MCF 10A (cell line): ENCODE data around the gene CENPB. TPM values are rescaled to one million over a fixed set of nuclear protein-coding genes. Genes with fewer than 3 reads are reported as not detected.

Experiments
- BruUV-seq: library from RNA; stranded (reverse); fragments of 400-500 nt; replicated peaks from 2 replicates; lab custom pipeline; 2021; lab: Mats Ljungman, UMichigan
- CTCF ChIA-PET: fragments of 300-600 bp; sonication (Branson Sonifier 250); formaldehyde crosslinking; extraction: SDS; loops from one replicate; lab custom pipeline; 2021; ENCODE audit warnings: antibody characterized with exemption, inconsistent platforms; lab: Yijun Ruan, JAX
- POLR2A ChIA-PET: fragments of 300-600, 350-650 bp; sonication (Branson Sonifier 250); formaldehyde crosslinking; extraction: SDS; loops from one replicate; lab custom pipeline; 2020; ENCODE audit warnings: antibody characterized with exemption, inconsistent platforms; lab: Yijun Ruan, JAX
- DNase-seq: peaks from one replicate; pipeline ENCODE4 v3.0.0-alpha.2; 2018; ENCODE audit not compliant: unreplicated experiment
- H3K27ac Mint-ChIP-seq: one replicate; pipeline ENCODE4 v1.8.0; 2022; ENCODE audit warnings: mild to moderate bottlenecking, low read depth, mixed read lengths; ENCODE audit not compliant: unreplicated experiment
- H3K27me3 Mint-ChIP-seq: one replicate; pipeline ENCODE4 v1.8.0; 2022; ENCODE audit warnings: mixed read lengths; ENCODE audit not compliant: insufficient read depth, unreplicated experiment
- H3K36me3 Mint-ChIP-seq: one replicate; pipeline ENCODE4 v1.8.0; 2022; ENCODE audit warnings: mild to moderate bottlenecking, moderate library complexity, mixed read lengths; ENCODE audit not compliant: insufficient read depth, unreplicated experiment
- H3K4me1 Mint-ChIP-seq: one replicate; pipeline ENCODE4 v1.8.0; 2022; ENCODE audit warnings: mixed read lengths; ENCODE audit not compliant: insufficient read depth, unreplicated experiment
- H3K4me3 Mint-ChIP-seq: one replicate; pipeline ENCODE4 v1.8.0; 2022; ENCODE audit warnings: mild to moderate bottlenecking, moderate library complexity, mixed read lengths; ENCODE audit not compliant: unreplicated experiment
- H3K9me3 Mint-ChIP-seq: one replicate; pipeline ENCODE4 v1.8.0; 2022; ENCODE audit warnings: mixed read lengths; ENCODE audit not compliant: unreplicated experiment
- intact Hi-C: fragments of 100-400 bp; cut with micrococcal nuclease; formaldehyde crosslinking; loops from 2 replicates; pipeline ENCODE4 v1.14.1; 2022
- total RNA-seq: library from RNA; stranded (reverse); gene quantifications from 2 replicates; pipeline ENCODE4 v1.2.3, GENCODE V29; 2022
- TF ChIP-seq, protein P1 (sequence below): fragments of 200-600 bp; IDR thresholded peaks from one replicate; pipeline ENCODE4 v1.8.0; 2022; ENCODE audit warnings: antibody characterized with exemption, mild to moderate bottlenecking; ENCODE audit not compliant: unreplicated experiment

CENPB gene
- total RNA-seq, 1 experiment from 2014 or later: 54.8 TPM

DNA sequence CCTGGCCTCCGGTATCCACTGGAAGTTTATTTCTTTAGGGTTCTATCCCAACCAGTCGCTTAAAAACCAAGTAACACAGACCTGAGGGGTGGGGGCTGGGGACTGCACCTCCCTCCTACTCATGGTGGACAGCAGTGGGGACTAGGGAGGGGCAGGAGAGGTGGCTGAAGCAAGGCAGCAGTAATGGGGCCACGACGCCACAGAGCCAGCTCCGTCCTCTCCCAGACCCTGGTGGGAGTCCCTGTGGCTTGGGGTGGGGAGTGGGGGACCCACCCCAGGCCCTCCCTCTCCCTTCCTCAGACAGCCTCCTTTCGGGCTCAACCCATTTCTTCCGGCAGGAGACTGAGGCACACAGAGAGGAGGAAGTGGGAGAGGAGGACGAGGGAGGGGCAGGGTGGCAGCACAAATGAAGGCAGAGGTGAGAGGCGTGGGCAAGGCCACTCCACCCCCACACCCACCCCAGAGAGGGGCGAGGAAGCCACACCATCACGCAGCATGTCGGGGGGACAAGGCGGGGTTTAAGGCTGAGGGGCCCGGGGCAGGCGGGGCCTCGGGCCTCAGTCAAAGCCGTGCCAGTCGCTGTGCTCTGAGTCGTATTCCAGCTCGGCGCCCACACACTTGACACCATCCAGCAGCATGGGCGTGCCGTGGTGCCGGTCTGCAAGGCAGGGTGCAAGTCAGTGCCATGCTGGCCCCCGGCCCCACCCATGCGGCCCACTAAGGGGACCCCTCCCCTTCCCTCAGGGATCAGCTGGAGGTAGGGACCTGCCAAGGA lies 32.9 kb downstream of the CENPB start:
- H3K9me3 Mint-ChIP-seq: no peaks in the 10 kb centered on the region
- no peak overlapping the region for H3K4me3 Mint-ChIP-seq
- peaks cover 20% of the 10 kb centered on the region for H3K36me3 Mint-ChIP-seq
- TF ChIP-seq, protein P1, sequence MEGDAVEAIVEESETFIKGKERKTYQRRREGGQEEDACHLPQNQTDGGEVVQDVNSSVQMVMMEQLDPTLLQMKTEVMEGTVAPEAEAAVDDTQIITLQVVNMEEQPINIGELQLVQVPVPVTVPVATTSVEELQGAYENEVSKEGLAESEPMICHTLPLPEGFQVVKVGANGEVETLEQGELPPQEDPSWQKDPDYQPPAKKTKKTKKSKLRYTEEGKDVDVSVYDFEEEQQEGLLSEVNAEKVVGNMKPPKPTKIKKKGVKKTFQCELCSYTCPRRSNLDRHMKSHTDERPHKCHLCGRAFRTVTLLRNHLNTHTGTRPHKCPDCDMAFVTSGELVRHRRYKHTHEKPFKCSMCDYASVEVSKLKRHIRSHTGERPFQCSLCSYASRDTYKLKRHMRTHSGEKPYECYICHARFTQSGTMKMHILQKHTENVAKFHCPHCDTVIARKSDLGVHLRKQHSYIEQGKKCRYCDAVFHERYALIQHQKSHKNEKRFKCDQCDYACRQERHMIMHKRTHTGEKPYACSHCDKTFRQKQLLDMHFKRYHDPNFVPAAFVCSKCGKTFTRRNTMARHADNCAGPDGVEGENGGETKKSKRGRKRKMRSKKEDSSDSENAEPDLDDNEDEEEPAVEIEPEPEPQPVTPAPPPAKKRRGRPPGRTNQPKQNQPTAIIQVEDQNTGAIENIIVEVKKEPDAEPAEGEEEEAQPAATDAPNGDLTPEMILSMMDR: no peak
- intact Hi-C loops: loop anchor here (1.0 kb wide), 1 partner anchor 67 kb away; the partner anchor contains the start of gene AP5S1
- no peak overlapping the region for H3K27ac Mint-ChIP-seq
- no peaks in the 10 kb centered on the region for H3K4me1 Mint-ChIP-seq
- ChIA-PET POLR2A (interaction anchor here (0.6 to 1.8 kb wide), 5 partner anchors 10 to 32 kb away, joined by 3 to 9 read pairs (median 5); partner anchors contain the start of genes ADISSP and CENPB), CTCF (interaction anchor here (0.6 to 5.7 kb wide), 14 partner anchors 8 to 491 kb away, joined by 3 to 65 read pairs (median 4); partner anchors contain the start of gene ADISSP)
- no peaks in the 10 kb centered on the region for H3K27me3 Mint-ChIP-seq
- no peak for DNase-seq
- BruUV-seq: TSS peak; percentile 81

- H3K4me1 Mint-ChIP-seq: no peaks in the 10 kb centered on the region
- TF ChIP-seq, protein P1: peak; percentile 78
- intact Hi-C loops: loop anchor here (1.0 kb wide), 1 partner anchor 67 kb away; the partner anchor contains the start of gene AP5S1
- peak; percentile 72 for DNase-seq
- H3K36me3 Mint-ChIP-seq: peaks cover 15% of the 10 kb centered on the region
- H3K9me3 Mint-ChIP-seq: no peaks in the 10 kb centered on the region
- H3K27ac Mint-ChIP-seq: no peak overlapping the region
- CTCF ChIA-PET: interaction anchor here (0.5 to 5.7 kb wide), 19 partner anchors 9 to 490 kb away, joined by 3 to 65 read pairs (median 3); partner anchors contain the start of genes ADISSP, CENPB and HSPA12B
- BruUV-seq: no TSS peak
- POLR2A ChIA-PET: interaction anchor here (1.0 to 1.8 kb wide), 4 partner anchors 9 to 33 kb away, joined by 3 to 9 read pairs (median 6); partner anchors contain the start of genes ADISSP and CENPB
- H3K4me3 Mint-ChIP-seq: no peak overlapping the region
- H3K27me3 Mint-ChIP-seq: no peaks in the 10 kb centered on the region
Measured at GRCh38 chr20:3753098-3753497, 33.4 kb downstream of the CENPB start.

DNA sequence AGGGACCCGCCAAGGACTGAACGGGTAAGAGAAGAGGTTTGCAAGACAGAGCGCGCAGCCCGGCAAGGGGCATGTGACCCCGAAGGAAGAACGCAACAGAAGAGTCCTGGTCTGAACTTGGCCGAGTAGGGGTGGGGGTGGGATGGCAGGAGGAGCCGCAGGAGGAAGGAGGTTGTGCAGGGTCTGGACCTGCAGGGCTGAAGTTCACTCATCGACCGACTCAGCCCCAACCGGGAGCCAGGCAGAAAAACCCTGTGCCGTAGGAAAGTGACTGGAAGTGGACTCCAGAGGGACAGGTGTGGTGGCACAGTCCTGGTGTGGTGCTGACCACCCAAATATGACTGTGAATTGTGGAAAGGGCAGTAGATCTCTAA lies 34.2 kb downstream of the CENPB start:
- intact Hi-C loops: no loop called here
- TF ChIP-seq, protein P1: no peak
- no peaks in the 10 kb centered on the region for H3K27me3 Mint-ChIP-seq
- DNase-seq: no peak
- H3K27ac Mint-ChIP-seq: no peak overlapping the region
- POLR2A ChIA-PET: interaction anchor here (1.0 to 1.8 kb wide), 4 partner anchors 9 to 33 kb away, joined by 3 to 9 read pairs (median 6); partner anchors contain the start of genes ADISSP and CENPB
- no peaks in the 10 kb centered on the region for H3K9me3 Mint-ChIP-seq
- H3K4me3 Mint-ChIP-seq: no peak overlapping the region
- H3K36me3 Mint-ChIP-seq: peaks cover 8% of the 10 kb centered on the region
- CTCF ChIA-PET: interaction anchor here (0.5 to 5.7 kb wide), 16 partner anchors 8 to 273 kb away, joined by 3 to 65 read pairs (median 3); partner anchors contain the start of genes ADISSP, CENPB and HSPA12B
- no peaks in the 10 kb centered on the region for H3K4me1 Mint-ChIP-seq
- BruUV-seq: no TSS peak
